GM12892 (cell line): ENCODE measurements around the gene AOPEP.

Experiments
- POLR2A ChIP-seq: IDR thresholded peaks from 2 replicates; pipeline ENCODE4 v1.6.1; 2011; ENCODE audit warnings: low read depth, low read length, control low read depth
- POLR2AphosphoS5 ChIP-seq: IDR thresholded peaks from 2 replicates; pipeline ENCODE4 v1.6.1; 2011; ENCODE audit warnings: low read depth, low read length, control low read depth

DNA sequence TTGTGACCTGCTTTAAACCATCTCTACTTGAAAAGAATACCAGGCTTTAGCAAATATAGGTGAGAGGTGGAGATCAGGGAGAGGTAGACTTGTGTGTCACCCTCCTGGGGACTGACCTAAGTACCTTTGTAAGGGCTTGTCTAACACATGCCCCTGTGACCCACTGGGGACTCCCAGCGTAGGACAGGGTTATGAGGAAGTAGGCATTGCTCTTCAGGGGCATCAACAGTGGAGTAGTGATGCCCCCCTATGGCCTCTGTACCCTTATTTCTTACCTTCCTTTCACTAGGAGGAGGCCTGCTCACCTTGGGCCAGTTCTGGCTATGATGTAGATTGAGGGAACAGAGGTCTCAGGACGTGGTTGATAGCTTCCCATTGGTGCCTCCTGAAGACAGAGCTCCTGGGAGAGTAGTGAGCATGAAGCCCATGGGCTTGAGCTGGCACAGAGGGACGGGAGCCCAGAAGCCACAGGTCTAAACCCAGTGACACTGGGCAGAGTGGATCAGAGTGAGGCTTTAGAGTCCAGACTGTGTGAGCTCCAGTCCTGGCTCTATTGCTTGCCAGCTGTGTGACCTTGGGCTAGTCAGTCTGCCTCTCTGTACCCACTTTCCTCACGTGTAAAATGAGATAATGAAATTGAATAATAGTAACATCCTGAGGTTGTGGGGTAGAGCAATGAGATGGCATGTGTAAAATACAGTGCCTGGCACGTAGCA is 191.7 kb downstream of the AOPEP start:
- no peak for TF ChIP-seq POLR2AphosphoS5
- TF ChIP-seq POLR2A: no peak
